GM12878 (cell line): ENCODE results near the gene APCS. TPM values are rescaled to one million over a fixed set of nuclear protein-coding genes. Genes with fewer than 3 reads are reported as not detected.

Experiments used
- ATAC-seq: fragments of 200-7000 bp; cut with Tn5 transposase; 3 replicates; pipeline ENCODE4 v1.9.1; 2020; ENCODE audit warnings: mild to moderate bottlenecking, moderate library complexity
- BruUV-seq: library from RNA; stranded (reverse); fragments of 400-500 nt; replicated peaks from 2 replicates; lab custom pipeline; 2021; lab: Mats Ljungman, UMichigan
- CTCF ChIA-PET: fragments of 300-600 bp; sonication (Branson Sonifier 250); formaldehyde crosslinking; extraction: SDS; loops from one replicate; lab custom pipeline; 2021; ENCODE audit warnings: inconsistent platforms; lab: Yijun Ruan, JAX
- POLR2A ChIA-PET: fragments of 350-600 bp; formaldehyde crosslinking; extraction: SDS; loops from one replicate; lab custom pipeline; 2021; ENCODE audit warnings: inconsistent platforms; lab: Charles Lee
- RAD21 ChIA-PET: fragments of 300-600 bp; sonication (Branson Sonifier 250); formaldehyde crosslinking; loops from one replicate; lab custom pipeline; 2023; ENCODE audit warnings: antibody characterized with exemption; ENCODE audit not compliant: unreplicated experiment; lab: Charles Lee
- SMC1A ChIA-PET: fragments of 300-600 bp; sonication (Branson Sonifier 250); formaldehyde crosslinking; loops from one replicate; lab custom pipeline; 2023; ENCODE audit not compliant: unreplicated experiment, uncharacterized antibody; lab: Charles Lee
- DNase-seq: peaks from one replicate; pipeline ENCODE4 v3.0.0-alpha.2; 2011; ENCODE audit warnings: low read depth, low spot score
- FAIRE-seq: peaks from 3 replicates; lab custom pipeline; 2011; peaks lifted over from hg19 to GRCh38; lab: Jason Lieb, UNC
- H2AFZ ChIP-seq: 2 replicates; pipeline ENCODE4 v1.6.0; 2011; ENCODE audit warnings: low read depth, low read length, control low read depth; ENCODE audit not compliant: control insufficient read depth
- H3K27ac ChIP-seq: 2 replicates; pipeline ENCODE4 v1.5.1; 2011; ENCODE audit warnings: control low read depth; ENCODE audit not compliant: control insufficient read depth, insufficient read depth
- H3K27me3 ChIP-seq, 2 experiments: replicated peaks in 1 of 2; 2 replicates each; pipeline versions ENCODE4 v1.6.0 to v1.6.1; 2011; ENCODE audit warnings: low read length in 1 of 2; ENCODE audit not compliant: control insufficient read depth in 2 of 2, insufficient read depth in 2 of 2
- H3K36me3 ChIP-seq, 2 experiments: 2 replicates each; pipeline ENCODE4 v1.5.1; 2011; ENCODE audit warnings: low read length in 1 of 2; ENCODE audit not compliant: control insufficient read depth in 2 of 2, insufficient read depth in 2 of 2
- H3K4me1 ChIP-seq: 2 replicates; pipeline ENCODE4 v1.6.1; 2011; ENCODE audit warnings: mild to moderate bottlenecking, low read length, moderate library complexity, mixed read lengths; ENCODE audit not compliant: control insufficient read depth, insufficient read depth
- H3K4me2 ChIP-seq: 2 replicates; pipeline ENCODE4 v1.6.0; 2011; ENCODE audit warnings: control low read depth; ENCODE audit not compliant: control insufficient read depth, insufficient read depth
- H3K4me3 ChIP-seq: fragments of 200-600 bp; sonication (generic); 2 replicates; pipeline ENCODE4 v1.5.1; 2016
- H3K79me2 ChIP-seq: 2 replicates; pipeline ENCODE4 v1.6.0; 2011; ENCODE audit warnings: low read length; ENCODE audit not compliant: control insufficient read depth, insufficient read depth
- H3K9ac ChIP-seq: 2 replicates; pipeline ENCODE4 v1.8.0; 2011; ENCODE audit warnings: low read length, control low read depth, mixed read lengths; ENCODE audit not compliant: control insufficient read depth, insufficient read depth
- H3K9me3 ChIP-seq: replicated peaks from 3 replicates; pipeline ENCODE4 v1.5.1; 2011; ENCODE audit warnings: mild to moderate bottlenecking, low read length; ENCODE audit not compliant: control insufficient read depth, insufficient read depth
- H4K20me1 ChIP-seq: 2 replicates; pipeline ENCODE4 v1.6.0; 2011; ENCODE audit not compliant: control insufficient read depth, insufficient read depth
- ASH2L ChIP-seq: fragments of 300-600, 200-600 bp; sonication (generic); IDR thresholded peaks from 2 replicates; pipeline ENCODE4 v1.6.1; 2017; ENCODE audit warnings: low read depth, mild to moderate bottlenecking, borderline replicate concordance
- CHD1 ChIP-seq: IDR thresholded peaks from 2 replicates; pipeline ENCODE4 v1.6.1; 2012; ENCODE audit warnings: low read depth, low read length, improper control_type of control experiment
- DPF2 ChIP-seq: fragments of 450-650 bp; IDR thresholded peaks from 2 replicates; pipeline ENCODE4 v1.6.1; 2017; ENCODE audit warnings: mild to moderate bottlenecking
- EP300 ChIP-seq, 2 experiments: fragments of 150-350 bp in 1 of 2; IDR thresholded peaks; 2 replicates each; pipeline ENCODE4 v1.6.1; 2011 to 2012; ENCODE audit warnings: low read depth in 2 of 2, low read length in 2 of 2, borderline replicate concordance in 1 of 2, improper control_type of control experiment in 1 of 2, inconsistent platforms in 1 of 2; ENCODE audit not compliant: control insufficient read depth in 1 of 2
- HDGF ChIP-seq: fragments of 450-650 bp; IDR thresholded peaks from 2 replicates; pipeline ENCODE4 v1.6.1; 2016; ENCODE audit warnings: antibody characterized with exemption
- KAT2A ChIP-seq: conservative IDR thresholded peaks from 2 replicates; pipeline ENCODE4 v1.6.1; 2011; ENCODE audit warnings: low read depth, low read length; ENCODE audit not compliant: control insufficient read depth
- NFYB ChIP-seq: IDR thresholded peaks from 2 replicates; pipeline ENCODE4 v1.6.1; 2011; ENCODE audit warnings: low read depth, mild to moderate bottlenecking, low read length, improper control_type of control experiment, moderate library complexity; ENCODE audit not compliant: insufficient read depth
- ZSCAN29 ChIP-seq: fragments of 450-650 bp; IDR thresholded peaks from 2 replicates; pipeline ENCODE4 v1.6.1; 2017; ENCODE audit warnings: mild to moderate bottlenecking, moderate library complexity
- WGBS: methylation state at CpG from one replicate; pipeline ENCODE4 v1.1.6; 2016; ENCODE audit warnings: low lambda C conversion rate; ENCODE audit not compliant: insufficient replicate concordance, insufficient coverage; ENCODE audit errors: missing lambda C conversion rate; 5-methylcytosine and 5-hydroxymethylcytosine counted together
- in situ Hi-C: fragments of 300-500 bp; cut with MboI; formaldehyde crosslinking; loops from 9 replicates; pipeline ENCODE4 v1.14.3; 2018; ENCODE audit warnings: mixed read lengths
- intact Hi-C: fragments of 100-400 bp; cut with micrococcal nuclease; formaldehyde crosslinking; loops from one replicate; pipeline ENCODE4 v1.14.2; 2022; ENCODE audit not compliant: unreplicated experiment
- polyA plus RNA-seq, 11 experiments: library from polyadenylated mRNA; depleted of rRNA in 4 of 11; unstranded in 6 of 11; stranded (reverse) in 5 of 11; fragments of >200 nt; fragmentation: Nextera tagmentation in 4 of 11; fragmentation: Illumina TruSeq in 1 of 11; extraction: Ambion mirVana in 4 of 11; extraction: Trizol in 1 of 11; gene quantifications; 1 replicate in 1 of 11; 2 replicates in 10 of 11; pipeline versions ENCODE4 v1.2.1 to v1.2.3, GENCODE V29; 2011 to 2016; ENCODE audit warnings: inconsistent platforms in 2 of 11, missing spikeins in 2 of 11, low read depth in 1 of 11
- total RNA-seq, 4 experiments: library from RNA; depleted of rRNA in 3 of 4; stranded (reverse); fragments of >200 nt in 3 of 4; fragmentation: Illumina TruSeq in 1 of 4; extraction: Trizol in 1 of 4; gene quantifications; 2 replicates each; pipeline versions ENCODE4 v1.2.1 to v1.2.3, GENCODE V29; 2013 to 2021
- TF ChIP-seq, protein P1 (sequence below): IDR thresholded peaks from 2 replicates; pipeline ENCODE4 v1.6.1; 2011; ENCODE audit warnings: mild to moderate bottlenecking, low read depth, low read length, moderate library complexity; ENCODE audit not compliant: insufficient replicate concordance
- TF ChIP-seq, protein P2 (sequence below): IDR thresholded peaks from 2 replicates; pipeline ENCODE4 v1.6.1; 2011; ENCODE audit warnings: borderline replicate concordance, low read depth, mild to moderate bottlenecking, moderate library complexity, mixed read lengths, low read length; ENCODE audit not compliant: insufficient read depth; ENCODE audit errors: extremely low read length
- TF ChIP-seq, protein P3 (sequence below): fragments of 450-650 bp; IDR thresholded peaks from 2 replicates; pipeline ENCODE4 v1.6.1; 2016; ENCODE audit warnings: mild to moderate bottlenecking

Gene APCS
- total and polyA plus RNA-seq, 10 of the 15 experiments (the other 5 are each of a cell fraction or from before 2014, with no cell fraction given), result 0.23 TPM; not detected in 9

- ATAC-seq (no peak), FAIRE-seq (no peak), DNase-seq (no peak)
- H3K27me3 ChIP-seq, result no peaks in the 10 kb centered on the region
- in situ Hi-C loops, result no loop called here
- CTCF ChIA-PET, result no interaction called here
- 0% methylated on average over 1 of the region's 1 CpG for WGBS
- intact Hi-C loops, result no loop called here
- H2AFZ ChIP-seq, result no peak overlapping the region
- H3K9me3 ChIP-seq, result no peaks in the 10 kb centered on the region
- RAD21 ChIA-PET, result no interaction called here
- TF ChIP-seq, protein P1, sequence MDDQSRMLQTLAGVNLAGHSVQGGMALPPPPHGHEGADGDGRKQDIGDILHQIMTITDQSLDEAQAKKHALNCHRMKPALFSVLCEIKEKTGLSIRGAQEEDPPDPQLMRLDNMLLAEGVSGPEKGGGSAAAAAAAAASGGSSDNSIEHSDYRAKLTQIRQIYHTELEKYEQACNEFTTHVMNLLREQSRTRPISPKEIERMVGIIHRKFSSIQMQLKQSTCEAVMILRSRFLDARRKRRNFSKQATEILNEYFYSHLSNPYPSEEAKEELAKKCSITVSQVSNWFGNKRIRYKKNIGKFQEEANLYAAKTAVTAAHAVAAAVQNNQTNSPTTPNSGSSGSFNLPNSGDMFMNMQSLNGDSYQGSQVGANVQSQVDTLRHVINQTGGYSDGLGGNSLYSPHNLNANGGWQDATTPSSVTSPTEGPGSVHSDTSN, result no peak
- TF ChIP-seq HDGF (no peak), CHD1 (no peak), ASH2L (no peak)
- SMC1A ChIA-PET, result interaction anchor here (1.1 kb wide), 1 partner anchor 9 kb away, joined by 3 read pairs; no protein-coding TSS in a partner anchor
- no peak overlapping the region for H3K9ac ChIP-seq
- H3K36me3 ChIP-seq, result no peaks in the 10 kb centered on the region
- BruUV-seq, result no TSS peak
- H3K4me3 ChIP-seq, result no peak overlapping the region
- POLR2A ChIA-PET, result no interaction called here
- no peak overlapping the region for H3K4me2 ChIP-seq
- H4K20me1 ChIP-seq, result no peaks in the 10 kb centered on the region
- H3K4me1 ChIP-seq, result no peaks in the 10 kb centered on the region
- no peak overlapping the region for H3K27ac ChIP-seq
- no peaks in the 10 kb centered on the region for H3K79me2 ChIP-seq
Measured at GRCh38 chr1:159581422-159581821, 6.2 kb upstream of the APCS start.

GRCh38 chr1:159584536-159584935, 3.1 kb upstream of the APCS start:
- no peaks in the 10 kb centered on the region for H3K36me3 ChIP-seq
- no peaks in the 10 kb centered on the region for H3K79me2 ChIP-seq
- DNase-seq (no peak), FAIRE-seq (peak; percentile 18)
- H4K20me1 ChIP-seq, result no peaks in the 10 kb centered on the region
- in situ Hi-C loops, result no loop called here
- H3K4me3 ChIP-seq, result no peak overlapping the region
- H3K27me3 ChIP-seq, result no peaks in the 10 kb centered on the region
- ChIA-PET CTCF (no interaction called here), POLR2A (no interaction called here), SMC1A (no interaction called here), RAD21 (no interaction called here)
- H2AFZ ChIP-seq, result no peak overlapping the region
- no peak overlapping the region for H3K9ac ChIP-seq
- BruUV-seq, result no TSS peak
- WGBS, result 13% methylated on average over 2 of the region's 2 CpGs
- intact Hi-C loops, result no loop called here
- H3K27ac ChIP-seq, result no peak overlapping the region
- no peaks in the 10 kb centered on the region for H3K9me3 ChIP-seq
- H3K4me1 ChIP-seq, result no peaks in the 10 kb centered on the region
- no peak for TF ChIP-seq ZSCAN29
- TF ChIP-seq NFYB, result no peak
- TF ChIP-seq DPF2, result no peak
- TF ChIP-seq, protein P2, sequence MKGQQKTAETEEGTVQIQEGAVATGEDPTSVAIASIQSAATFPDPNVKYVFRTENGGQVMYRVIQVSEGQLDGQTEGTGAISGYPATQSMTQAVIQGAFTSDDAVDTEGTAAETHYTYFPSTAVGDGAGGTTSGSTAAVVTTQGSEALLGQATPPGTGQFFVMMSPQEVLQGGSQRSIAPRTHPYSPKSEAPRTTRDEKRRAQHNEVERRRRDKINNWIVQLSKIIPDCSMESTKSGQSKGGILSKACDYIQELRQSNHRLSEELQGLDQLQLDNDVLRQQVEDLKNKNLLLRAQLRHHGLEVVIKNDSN, result no peak
- no peak for TF ChIP-seq EP300 (IDR thresholded peaks at IDR 0.05; ENCODE audit: borderline replicate concordance in 1 of 2, control insufficient read depth in 1 of 2, low read depth in 2 of 2, low read length in 2 of 2)
- TF ChIP-seq, protein P3, sequence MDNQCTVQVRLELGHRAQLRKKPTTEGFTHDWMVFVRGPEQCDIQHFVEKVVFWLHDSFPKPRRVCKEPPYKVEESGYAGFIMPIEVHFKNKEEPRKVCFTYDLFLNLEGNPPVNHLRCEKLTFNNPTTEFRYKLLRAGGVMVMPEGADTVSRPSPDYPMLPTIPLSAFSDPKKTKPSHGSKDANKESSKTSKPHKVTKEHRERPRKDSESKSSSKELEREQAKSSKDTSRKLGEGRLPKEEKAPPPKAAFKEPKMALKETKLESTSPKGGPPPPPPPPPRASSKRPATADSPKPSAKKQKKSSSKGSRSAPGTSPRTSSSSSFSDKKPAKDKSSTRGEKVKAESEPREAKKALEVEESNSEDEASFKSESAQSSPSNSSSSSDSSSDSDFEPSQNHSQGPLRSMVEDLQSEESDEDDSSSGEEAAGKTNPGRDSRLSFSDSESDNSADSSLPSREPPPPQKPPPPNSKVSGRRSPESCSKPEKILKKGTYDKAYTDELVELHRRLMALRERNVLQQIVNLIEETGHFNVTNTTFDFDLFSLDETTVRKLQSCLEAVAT, result no peak
- no peak for TF ChIP-seq KAT2A
- TF ChIP-seq, all 136 proteins: peak for 0
- H3K4me2 ChIP-seq, result no peak overlapping the region
- ATAC-seq, result no peak
